Muscle layer of duodenum (tissue), 2 donors: Measurements from ENCODE around the gene LPIN1.
A peak's percentile ranks its signal among the peaks of the same experiment; 100 is the strongest.
"Not testable (repeated sequence)": the region's sequence is repeated elsewhere in the genome, so short reads cannot be mapped to it uniquely, and the experiment has no call there.

Experiments used
- H3K27ac ChIP-seq: one replicate; pipeline ENCODE4 v1.7.0; 2013; ENCODE audit warnings: mild to moderate bottlenecking, low read length
- H3K27me3 ChIP-seq: one replicate; pipeline ENCODE4 v1.7.0; 2013; ENCODE audit warnings: low read depth, mild to moderate bottlenecking, control low read depth, low read length
- H3K36me3 ChIP-seq, 2 donors: one replicate each; pipeline ENCODE4 v1.7.0; 2013; ENCODE audit warnings: low read length in 2 of 2, control low read depth in 1 of 2, mild to moderate bottlenecking in 1 of 2; ENCODE audit not compliant: insufficient read depth in 2 of 2, control insufficient read depth in 1 of 2
- H3K4me1 ChIP-seq, 2 donors: one replicate each; pipeline ENCODE4 v1.7.0; 2013; ENCODE audit warnings: low read length in 2 of 2, mild to moderate bottlenecking in 2 of 2, control low read depth in 1 of 2, moderate library complexity in 1 of 2; ENCODE audit not compliant: insufficient read depth in 2 of 2, control insufficient read depth in 1 of 2
- H3K4me3 ChIP-seq, 2 donors: one replicate each; pipeline ENCODE4 v1.7.0; 2013; ENCODE audit warnings: low read length in 2 of 2, low read depth in 1 of 2, mild to moderate bottlenecking in 1 of 2
- H3K9me3 ChIP-seq, 2 donors: one replicate each; pipeline ENCODE4 v1.7.0; 2013; ENCODE audit warnings: low read length in 2 of 2, control low read depth in 1 of 2, mild to moderate bottlenecking in 1 of 2; ENCODE audit not compliant: control insufficient read depth in 1 of 2
- donor health status: healthy.

The LPIN1 gene

GRCh38 chr2:11822359-11822745 lies 75.9 kb downstream of the LPIN1 start:
- H3K4me3 ChIP-seq, H3K27me3 ChIP-seq, H3K27ac ChIP-seq, H3K4me1 ChIP-seq, H3K9me3 ChIP-seq: not testable (repeated sequence)
- peaks cover 19 to 33% of the 10 kb centered on the region in 2 donors for H3K36me3 ChIP-seq

GRCh38 chr2:11822746-11823451 lies 76.5 kb downstream of the LPIN1 start:
- H3K27me3 ChIP-seq, result no peaks in the 10 kb centered on the region
- no peaks in the 10 kb centered on the region for H3K9me3 ChIP-seq
- H3K4me3 ChIP-seq, result no peak overlapping the region
- no peak overlapping the region for H3K27ac ChIP-seq
- H3K4me1 ChIP-seq, result no peaks in the 10 kb centered on the region
- H3K36me3 ChIP-seq, result peaks cover 19 to 31% of the 10 kb centered on the region in 2 donors

GRCh38 chr2:11824901-11825828 lies 78.7 kb downstream of the LPIN1 start:
- Histone ChIP-seq H3K4me3 (no peak overlapping the region), H3K4me1 (peaks cover 7 to 14% of the 10 kb centered on the region in 2 donors), H3K9me3 (no peaks in the 10 kb centered on the region), H3K27ac (no peak overlapping the region), H3K36me3 (peaks cover 19 to 22% of the 10 kb centered on the region in 2 donors), H3K27me3 (no peaks in the 10 kb centered on the region)

GRCh38 chr2:11827547-11827946 lies 81.1 kb downstream of the LPIN1 start:
- Histone ChIP-seq H3K27ac (no peak overlapping the region), H3K4me1 (peaks cover 7 to 23% of the 10 kb centered on the region in 2 donors), H3K36me3 (peaks cover 18 to 19% of the 10 kb centered on the region in 2 donors), H3K9me3 (no peaks in the 10 kb centered on the region), H3K27me3 (no peaks in the 10 kb centered on the region), H3K4me3 (no peak overlapping the region)

GRCh38 chr2:11828933-11829323 lies 82.5 kb downstream of the LPIN1 start:
- H3K9me3 ChIP-seq, result no peaks in the 10 kb centered on the region
- H3K4me3 ChIP-seq, result peak overlapping the region in 1 of 2 donors; percentile 54
- H3K4me1 ChIP-seq, result peaks cover 7 to 23% of the 10 kb centered on the region in 2 donors
- peak overlapping the region; percentile 64 for H3K27ac ChIP-seq
- H3K27me3 ChIP-seq, result no peaks in the 10 kb centered on the region
- peaks cover 15 to 17% of the 10 kb centered on the region in 2 donors for H3K36me3 ChIP-seq

GRCh38 chr2:11829324-11829946 lies 83.0 kb downstream of the LPIN1 start:
- H3K4me1 ChIP-seq, result peaks cover 7 to 23% of the 10 kb centered on the region in 2 donors
- peaks cover 12 to 15% of the 10 kb centered on the region in 2 donors for H3K36me3 ChIP-seq
- peak overlapping the region; percentile 64 for H3K27ac ChIP-seq
- peak overlapping the region; percentile 54 to 55 for H3K4me3 ChIP-seq
- H3K9me3 ChIP-seq, result peaks cover 0 to 2% of the 10 kb centered on the region in 2 donors
- no peaks in the 10 kb centered on the region for H3K27me3 ChIP-seq

GRCh38 chr2:11829947-11830707 lies 83.7 kb downstream of the LPIN1 start:
- H3K27me3 ChIP-seq, result no peaks in the 10 kb centered on the region
- H3K9me3 ChIP-seq, result peaks cover 0 to 7% of the 10 kb centered on the region in 2 donors
- peaks cover 5 to 12% of the 10 kb centered on the region in 2 donors for H3K36me3 ChIP-seq
- peaks cover 7 to 23% of the 10 kb centered on the region in 2 donors for H3K4me1 ChIP-seq
- H3K4me3 ChIP-seq, result peak overlapping the region; percentile 54 to 55
- H3K27ac ChIP-seq, result peak overlapping the region; percentile 84

- Histone ChIP-seq H3K27me3 (no peaks in the 10 kb centered on the region), H3K9me3 (peaks cover 0 to 7% of the 10 kb centered on the region in 2 donors), H3K36me3 (peaks cover 4 to 5% of the 10 kb centered on the region in 2 donors), H3K4me3 (peak overlapping the region; percentile 54 to 55), H3K27ac (peak overlapping the region; percentile 84), H3K4me1 (peaks cover 7 to 23% of the 10 kb centered on the region in 2 donors)
These were observed 84.4 kb downstream of the LPIN1 start for GRCh38 chr2:11830708-11831301.

GRCh38 chr2:11831415-11831814 lies 85.0 kb downstream of the LPIN1 start:
- no peak overlapping the region for H3K27ac ChIP-seq
- peaks cover 7 to 23% of the 10 kb centered on the region in 2 donors for H3K4me1 ChIP-seq
- H3K9me3 ChIP-seq, result peaks cover 0 to 7% of the 10 kb centered on the region in 2 donors
- no peaks in the 10 kb centered on the region for H3K27me3 ChIP-seq
- no peak overlapping the region for H3K4me3 ChIP-seq
- H3K36me3 ChIP-seq, result peaks cover 0 to 4% of the 10 kb centered on the region in 2 donors

- Histone ChIP-seq H3K27me3 (no peaks in the 10 kb centered on the region), H3K27ac (no peak overlapping the region), H3K36me3 (no peaks in the 10 kb centered on the region), H3K4me1 (peaks cover 7 to 23% of the 10 kb centered on the region in 2 donors), H3K4me3 (no peak overlapping the region), H3K9me3 (peaks cover 0 to 7% of the 10 kb centered on the region in 2 donors)
These were observed 86.1 kb downstream of the LPIN1 start for GRCh38 chr2:11832531-11832930.
